ENCODE results near the gene CRACDL.

CRACDL gene

GRCh38 chr2:98924038-98924830, 11.8 kb downstream of the CRACDL start:
- no peak for DNase-seq

- no peak for DNase-seq
Measured at GRCh38 chr2:98923244-98923940, 12.6 kb downstream of the CRACDL start.

- no peak for DNase-seq
Measured at GRCh38 chr2:98921062-98921461, 15.0 kb downstream of the CRACDL start.

- DNase-seq: no peak
Measured at GRCh38 chr2:98917031-98917471, 19.0 kb downstream of the CRACDL start.

- no peak for DNase-seq
Measured at GRCh38 chr2:98915751-98916358, 20.2 kb downstream of the CRACDL start.

- no peak for DNase-seq
Measured at GRCh38 chr2:98914713-98915580, 21.1 kb downstream of the CRACDL start.

GRCh38 chr2:98913916-98914712, 21.9 kb downstream of the CRACDL start:
- peak; percentile 68 for DNase-seq

GRCh38 chr2:98912957-98913915, 22.8 kb downstream of the CRACDL start:
- no peak for DNase-seq

GRCh38 chr2:98912221-98912851, 23.7 kb downstream of the CRACDL start:
- DNase-seq: no peak

- DNase-seq: no peak
Measured at GRCh38 chr2:98911376-98912154, 24.5 kb downstream of the CRACDL start.

GRCh38 chr2:98911126-98911375, 25.0 kb downstream of the CRACDL start:
- DNase-seq: no peak

- no peak for DNase-seq
Measured at GRCh38 chr2:98910349-98911125, 25.5 kb downstream of the CRACDL start.

GRCh38 chr2:98909317-98910211, 26.5 kb downstream of the CRACDL start:
- peak; percentile 94 for DNase-seq

GRCh38 chr2:98908931-98909316, 27.1 kb downstream of the CRACDL start:
- DNase-seq: no peak

- DNase-seq: no peak
Measured at GRCh38 chr2:98907966-98908905, 27.8 kb downstream of the CRACDL start.

- DNase-seq: no peak
Measured at GRCh38 chr2:98907385-98907784, 28.6 kb downstream of the CRACDL start.
